LNCaP clone FGC (cell line): ENCODE data around the gene ATG13.

Experiments
- DNase-seq: peaks from one replicate; pipeline ENCODE4 v3.0.0-alpha.2; 2011; ENCODE audit warnings: low read depth
- H3K4me3 ChIP-seq: 2 replicates; pipeline ENCODE4 v1.5.1; 2011; ENCODE audit warnings: mild to moderate bottlenecking, low read depth, low read length, control low read depth
- CTCF ChIP-seq: IDR thresholded peaks from 2 replicates; pipeline ENCODE4 v1.5.1; 2012; ENCODE audit warnings: mild to moderate bottlenecking; ENCODE audit not compliant: control insufficient read depth, insufficient read depth; ENCODE audit errors: extremely low read depth

Gene ATG13

GRCh38 chr11:46695345-46696211 is 78.2 kb downstream of the ATG13 start:
- H3K4me3 ChIP-seq: no peak overlapping the region
- DNase-seq: no peak
- TF ChIP-seq CTCF: no peak

GRCh38 chr11:46696212-46696558 is 78.8 kb downstream of the ATG13 start:
- no peak for DNase-seq
- H3K4me3 ChIP-seq: no peak overlapping the region
- no peak for TF ChIP-seq CTCF

- no peak for TF ChIP-seq CTCF
- no peak overlapping the region for H3K4me3 ChIP-seq
- no peak for DNase-seq
Observed at GRCh38 chr11:46697303-46697702, 80.0 kb downstream of the ATG13 start.

- no peak for DNase-seq
Observed at GRCh38 chr11:46697723-46698122, 80.4 kb downstream of the ATG13 start.

GRCh38 chr11:46698597-46698996 is 81.2 kb downstream of the ATG13 start:
- H3K4me3 ChIP-seq: no peak overlapping the region
- no peak for DNase-seq
- no peak for TF ChIP-seq CTCF

More at GRCh38 chr11:46697723-46698122, 80.4 kb downstream of the ATG13 start:
- no peak overlapping the region for H3K4me3 ChIP-seq
- TF ChIP-seq CTCF: no peak

GRCh38 chr11:46700241-46701077 is 83.1 kb downstream of the ATG13 start, which contains the start of the genes ARHGAP1 and ZNF408:
TSS of gene ARHGAP1 (minus strand) at chr11:46700619. CDS start at chr11:46696107, 4,512 bp downstream.
TSS of gene ZNF408 (plus strand) at chr11:46701031. CDS start at chr11:46701048, 17 bp downstream.
- TF ChIP-seq CTCF: no peak
- peak; percentile 97 for DNase-seq
- peak within 1 kb of the TSS; percentile 100 for H3K4me3 ChIP-seq
